ENCODE results near the gene SUMO2. TPM values are rescaled to one million over a fixed set of nuclear protein-coding genes. Genes with fewer than 3 reads are reported as not detected.

Gene SUMO2
- total RNA-seq, 2 experiments from 2014 or later: 506 to 525 TPM

DNA sequence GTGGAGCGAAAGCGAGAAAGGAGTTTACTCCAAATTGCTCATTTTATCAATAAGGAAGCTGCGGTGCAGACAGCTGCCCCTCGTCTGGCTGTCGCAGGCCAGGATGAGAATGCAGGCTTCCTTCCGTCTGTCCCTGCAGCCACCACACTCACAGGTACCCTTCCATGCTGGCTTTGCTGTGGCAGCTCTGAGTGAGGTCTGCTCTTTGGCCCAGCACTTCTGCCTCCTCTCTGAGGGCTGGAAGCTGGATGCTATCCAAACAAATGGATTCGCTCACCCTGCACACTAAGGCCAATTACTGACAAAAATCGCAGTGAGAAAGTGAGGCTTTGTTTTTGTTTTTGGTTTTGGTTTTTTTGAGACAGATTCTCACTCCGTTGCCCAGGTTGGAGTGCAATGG lies 66.0 kb downstream of the SUMO2 start:
- no peak for DNase-seq
- ChIA-PET POLR2A (interaction anchor here (0.6 to 1.2 kb wide), 3 partner anchors 15 to 104 kb away, joined by 3 to 4 read pairs (median 3); partner anchors contain the start of genes MRPL58 and NT5C), CTCF (interaction anchor here (1.0 to 9.5 kb wide), 8 partner anchors 11 to 155 kb away, joined by 3 to 221 read pairs (median 13); partner anchors contain the start of genes MIF4GD, NT5C and NUP85)
- no peaks in the 10 kb centered on the region for H3K9me3 Mint-ChIP-seq
- ATAC-seq: no peak
- peaks cover 17% of the 10 kb centered on the region for H3K36me3 Mint-ChIP-seq (ENCODE audit: low read depth)
- intact Hi-C loops (cut with micrococcal nuclease): loop anchor here (10.0 kb wide), 1 partner anchor 58 kb away; no protein-coding TSS in a partner anchor
- H3K27ac Mint-ChIP-seq: no peak overlapping the region
- H3K4me3 Mint-ChIP-seq: no peak overlapping the region
- H3K4me1 Mint-ChIP-seq (ENCODE audit: low read depth): peaks cover 24% of the 10 kb centered on the region
- TF ChIP-seq CTCF (IDR thresholded peaks at IDR 0.05): no peak
- no peaks in the 10 kb centered on the region for H3K27me3 Mint-ChIP-seq

Other genes starting within 250 kb of the SUMO2 start
- gene OTOP3, start 247.1 kb downstream of the SUMO2 start, total RNA-seq: not detected
- 1 to 10 TPM; 1.4 to 1.7 TPM for gene HID1, start 210.2 kb downstream of the SUMO2 start, total RNA-seq
- under 1 TPM; 0.59 to 0.94 TPM for gene CDR2L, start 195.3 kb downstream of the SUMO2 start, total RNA-seq
- gene MRPL58, start 170.3 kb downstream of the SUMO2 start, total RNA-seq: 10 to 100 TPM; 53.6 to 62.4 TPM
- 100 to 1,000 TPM; 177 to 183 TPM for gene ATP5PD, start 136.0 kb downstream of the SUMO2 start, total RNA-seq
- 10 to 100 TPM; 10.5 to 11.4 TPM for gene KCTD2, start 135.7 kb downstream of the SUMO2 start, total RNA-seq
- gene SLC16A5, start 95.0 kb downstream of the SUMO2 start, total RNA-seq: 1 to 10 TPM; 2.0 to 2.8 TPM
- 1 to 10 TPM; 5.4 TPM for gene ARMC7, start 73.0 kb downstream of the SUMO2 start, total RNA-seq
- gene NT5C, start 51.2 kb downstream of the SUMO2 start, total RNA-seq: 10 to 100 TPM; 66.1 to 68.1 TPM
- gene JPT1, start 28.4 kb downstream of the SUMO2 start, total RNA-seq: 100 to 1,000 TPM; 203 to 208 TPM
- 100 to 1,000 TPM; 108 to 116 TPM for gene NUP85, start 22.7 kb upstream of the SUMO2 start, total RNA-seq
- gene GGA3, start 78.6 kb upstream of the SUMO2 start, total RNA-seq: 10 to 100 TPM; 65.5 to 65.8 TPM
- 10 to 100 TPM; 76.3 to 80.0 TPM for gene MRPS7, start 78.9 kb upstream of the SUMO2 start, total RNA-seq
- 10 to 100 TPM; 42.4 to 43.8 TPM for gene MIF4GD, start 88.3 kb upstream of the SUMO2 start, total RNA-seq
- gene SLC25A19, start 106.5 kb upstream of the SUMO2 start, total RNA-seq: 10 to 100 TPM; 55.1 to 55.2 TPM
- gene GRB2, start 222.7 kb upstream of the SUMO2 start, total RNA-seq: 100 to 1,000 TPM; 167 to 179 TPM